DOHH2 (cell line): ENCODE measurements around the gene TCF3.
A peak's percentile ranks its signal among the peaks of the same experiment; 100 is the strongest.

Source experiments
- H3F3A ChIP-seq: fragments of 200-600 bp; sonication (generic), shearing (Covaris generic); 2 replicates; pipeline ENCODE4 v1.6.0; 2016; ENCODE audit warnings: antibody characterized with exemption, mild to moderate bottlenecking; ENCODE audit not compliant: control insufficient read depth, insufficient read depth
- H3K27ac ChIP-seq: fragments of 200-600 bp; sonication (generic); 2 replicates; pipeline ENCODE4 v1.5.1; 2014; ENCODE audit warnings: low read depth, mild to moderate bottlenecking, low read length, moderate library complexity
- H3K27me3 ChIP-seq: fragments of 200-600 bp; sonication (generic); 2 replicates; pipeline ENCODE4 v1.6.1; 2014; ENCODE audit warnings: mild to moderate bottlenecking, low read length, mixed read lengths; ENCODE audit not compliant: control insufficient read depth
- H3K36me3 ChIP-seq: fragments of 200-600 bp; sonication (generic); 2 replicates; pipeline ENCODE4 v1.6.1; 2014; ENCODE audit warnings: mild to moderate bottlenecking, low read length, moderate library complexity, mixed read lengths; ENCODE audit not compliant: control insufficient read depth
- H3K4me1 ChIP-seq: fragments of 200-600 bp; sonication (generic); 2 replicates; pipeline ENCODE4 v1.6.1; 2014; ENCODE audit warnings: mild to moderate bottlenecking, low read length, mixed read lengths; ENCODE audit not compliant: control insufficient read depth
- H3K4me2 ChIP-seq: fragments of 200-600 bp; sonication (generic); 2 replicates; pipeline ENCODE4 v1.6.0; 2014; ENCODE audit warnings: mild to moderate bottlenecking, low read length, moderate library complexity
- H3K4me3 ChIP-seq: fragments of 200-600 bp; sonication (generic); 2 replicates; pipeline ENCODE4 v1.5.1; 2014; ENCODE audit warnings: mild to moderate bottlenecking, low read length, mixed read lengths
- H3K79me2 ChIP-seq: fragments of 200-600 bp; sonication (generic); 2 replicates; pipeline ENCODE4 v1.6.1; 2014; ENCODE audit warnings: mild to moderate bottlenecking, low read length, mixed read lengths; ENCODE audit not compliant: control insufficient read depth
- H3K9me2 ChIP-seq: fragments of 200-600 bp; sonication (generic); replicated peaks from 2 replicates; pipeline ENCODE4 v1.6.1; 2014; ENCODE audit warnings: mild to moderate bottlenecking, low read length, mixed read lengths; ENCODE audit not compliant: control insufficient read depth
- H3K9me3 ChIP-seq: fragments of 200-600 bp; sonication (generic); 2 replicates; pipeline ENCODE4 v1.6.1; 2014; ENCODE audit warnings: antibody characterized with exemption, low read length, mixed read lengths; ENCODE audit not compliant: control insufficient read depth, insufficient read depth
- H4K20me1 ChIP-seq: fragments of 200-600 bp; sonication (generic); 2 replicates; pipeline ENCODE4 v1.6.0; 2014; ENCODE audit warnings: low read depth, mild to moderate bottlenecking, antibody characterized with exemption, low read length, moderate library complexity; ENCODE audit not compliant: control insufficient read depth, insufficient read depth
- CTCF ChIP-seq: fragments of 200-600 bp; sonication (generic); IDR thresholded peaks from one replicate; pipeline ENCODE4 v1.5.1; 2014; ENCODE audit warnings: antibody characterized with exemption, mild to moderate bottlenecking, low read depth, low read length; ENCODE audit not compliant: poor library complexity, severe bottlenecking
- EZH2phosphoT487 ChIP-seq: fragments of 200-600 bp; sonication (generic); IDR thresholded peaks from 2 replicates; pipeline ENCODE4 v1.6.1; 2017; ENCODE audit warnings: borderline replicate concordance, mild to moderate bottlenecking, antibody characterized with exemption, low read length, moderate library complexity, mixed read lengths

Gene TCF3

GRCh38 chr19:1646659-1647453 lies 5.6 kb downstream of the TCF3 start:
- Histone ChIP-seq H3K9me3 (no peaks in the 10 kb centered on the region), H3K27ac (peak overlapping the region; percentile 93), H3F3A (peaks cover 20% of the 10 kb centered on the region), H3K4me3 (no peak overlapping the region), H3K4me2 (peak overlapping the region; percentile 96), H3K36me3 (peaks cover 94% of the 10 kb centered on the region), H3K4me1 (peaks cover 41% of the 10 kb centered on the region), H3K79me2 (peaks cover 100% of the 10 kb centered on the region), H4K20me1 (peaks cover 4% of the 10 kb centered on the region; the same call in 1 of the 2 replicates), H3K9me2 (no peaks in the 10 kb centered on the region), H3K27me3 (no peaks in the 10 kb centered on the region)
- TF ChIP-seq CTCF: no peak
- no peak for TF ChIP-seq EZH2phosphoT487

- no peaks in the 10 kb centered on the region for H3K9me2 ChIP-seq
- no peak overlapping the region for H3K4me2 ChIP-seq
- peaks cover 97% of the 10 kb centered on the region for H3K36me3 ChIP-seq
- peaks cover 18% of the 10 kb centered on the region for H3F3A ChIP-seq
- H3K4me1 ChIP-seq: peaks cover 41% of the 10 kb centered on the region
- TF ChIP-seq EZH2phosphoT487: no peak
- TF ChIP-seq CTCF: no peak
- H3K4me3 ChIP-seq: no peak overlapping the region
- H3K79me2 ChIP-seq: peaks cover 100% of the 10 kb centered on the region
- H3K27me3 ChIP-seq: no peaks in the 10 kb centered on the region
- no peaks in the 10 kb centered on the region for H3K9me3 ChIP-seq
- H4K20me1 ChIP-seq: peaks cover 4% of the 10 kb centered on the region; the same call in 1 of the 2 replicates
- H3K27ac ChIP-seq: no peak overlapping the region
These were observed 6.3 kb downstream of the TCF3 start for GRCh38 chr19:1646149-1646548.

GRCh38 chr19:1645299-1645698 lies 7.1 kb downstream of the TCF3 start:
- Histone ChIP-seq H3K4me1 (peaks cover 37% of the 10 kb centered on the region), H3K4me3 (no peak overlapping the region), H3K36me3 (peaks cover 96% of the 10 kb centered on the region), H3K79me2 (peaks cover 100% of the 10 kb centered on the region), H3K27me3 (no peaks in the 10 kb centered on the region), H3K4me2 (no peak overlapping the region), H3K27ac (no peak overlapping the region), H3K9me3 (no peaks in the 10 kb centered on the region), H4K20me1 (peaks cover 4% of the 10 kb centered on the region; the same call in 1 of the 2 replicates), H3K9me2 (no peaks in the 10 kb centered on the region), H3F3A (peaks cover 17% of the 10 kb centered on the region)
- TF ChIP-seq CTCF (no peak), EZH2phosphoT487 (no peak)
